Measurements from ENCODE around the gene FAM217A.

GRCh38 chr6:4039348-4039747 is 39.6 kb downstream of the FAM217A start:
- no peak for TF ChIP-seq CTCF (IDR thresholded peaks at IDR 0.05 in 8 of 11, conservative IDR thresholded peaks at IDR 0.05 in 3 of 11)
- TF ChIP-seq POLR2A (IDR thresholded peaks at IDR 0.05) = no peak

Data from spleen (tissue), 7 donors.